ENCODE measurements around the gene PPP1R8. TPM values are rescaled to one million over a fixed set of nuclear protein-coding genes. Genes with fewer than 3 reads are reported as not detected.
"Not testable (repeated sequence)": the region's sequence is repeated elsewhere in the genome, so short reads cannot be mapped to it uniquely, and the experiment has no call there.

PPP1R8 gene
- total and polyA plus RNA-seq, 8 donors = 0.58 to 40.0 (median 22.3) TPM

GRCh38 chr1:27856561-27857343 lies 26.2 kb downstream of the PPP1R8 start:
- TF ChIP-seq EP300 (IDR thresholded peaks at IDR 0.05) = no peak
- TF ChIP-seq POLR2AphosphoS5 (IDR thresholded peaks at IDR 0.05) = no peak
- no peak for TF ChIP-seq CTCF (IDR thresholded peaks at IDR 0.05)
- TF ChIP-seq POLR2A (IDR thresholded peaks at IDR 0.05) = no peak

GRCh38 chr1:27857552-27857951 lies 27.0 kb downstream of the PPP1R8 start:
- H3K27me3 ChIP-seq; H3K36me3 ChIP-seq; intact Hi-C loops (cut with DNase I; ENCODE audit: low total_unique reads); H3K4me3 ChIP-seq; H3K27ac ChIP-seq; H3K9me3 ChIP-seq; DNase-seq: not testable (repeated sequence)
- H3K4me1 ChIP-seq = peaks cover 0 to 13% (median 3%) of the 10 kb centered on the region in 4 donors
- 78 to 84% (median 81%) methylated on average over 11 of the region's 11 CpGs for WGBS, 5 donors

More at GRCh38 chr1:27856561-27857343, 26.2 kb downstream of the PPP1R8 start:
- DNase-seq = no peak
- H3K4me1 ChIP-seq = peaks cover 0 to 11% (median 3%) of the 10 kb centered on the region in 4 donors
- intact Hi-C loops (cut with DNase I; ENCODE audit: low total_unique reads) = no loop called here
- WGBS, 5 donors = 68 to 79% (median 75%) methylated on average over 12 of the region's 12 CpGs
- no peak overlapping the region for H3K4me3 ChIP-seq
- H3K27ac ChIP-seq = no peak overlapping the region
- no peaks in the 10 kb centered on the region for H3K9me3 ChIP-seq
- H3K36me3 ChIP-seq = peaks cover 2 to 3% (median 3%) of the 10 kb centered on the region in 4 donors
- no peaks in the 10 kb centered on the region for H3K27me3 ChIP-seq

- no peaks in the 10 kb centered on the region for H3K36me3 ChIP-seq
- no peaks in the 10 kb centered on the region for H3K27me3 ChIP-seq
- intact Hi-C loops (cut with DNase I; ENCODE audit: low total_unique reads) = no loop called here
- H3K27ac ChIP-seq = peak overlapping the region in 1 of 5 donors; percentile 5
- no peaks in the 10 kb centered on the region for H3K9me3 ChIP-seq
- H3K4me1 ChIP-seq = peaks cover 0 to 18% (median 3%) of the 10 kb centered on the region in 4 donors
- H3K4me3 ChIP-seq = no peak overlapping the region
- TF ChIP-seq CTCF (IDR thresholded peaks at IDR 0.05) = peak in 6 of 7 experiments; percentile 89 to 98 (median 96)
- peak in 1 of 3 donors; percentile 75 for TF ChIP-seq POLR2AphosphoS5 (IDR thresholded peaks at IDR 0.05)
- TF ChIP-seq EP300 (IDR thresholded peaks at IDR 0.05) = no peak
- WGBS, 5 donors = 32 to 45% (median 37%) methylated on average over 7 to 10 of the region's 10 CpGs
- DNase-seq = peak; percentile 90 to 91
Observed at GRCh38 chr1:27858072-27858948, 27.7 kb downstream of the PPP1R8 start.

- intact Hi-C loops (cut with DNase I; ENCODE audit: low total_unique reads) = no loop called here
- no peak overlapping the region for H3K27ac ChIP-seq
- H3K9me3 ChIP-seq = no peaks in the 10 kb centered on the region
- WGBS, 5 donors = 85 to 91% (median 86%) methylated on average over 13 to 14 of the region's 14 CpGs
- H3K4me3 ChIP-seq = no peak overlapping the region
- peaks cover 0 to 18% (median 3%) of the 10 kb centered on the region in 4 donors for H3K4me1 ChIP-seq
- H3K27me3 ChIP-seq = no peaks in the 10 kb centered on the region
- no peaks in the 10 kb centered on the region for H3K36me3 ChIP-seq
- DNase-seq = no peak
- TF ChIP-seq POLR2A (IDR thresholded peaks at IDR 0.05) (no peak), POLR2AphosphoS5 (IDR thresholded peaks at IDR 0.05) (no peak), CTCF (IDR thresholded peaks at IDR 0.05) (no peak)
Observed at GRCh38 chr1:27858949-27859576, 28.5 kb downstream of the PPP1R8 start.

Data from stomach (tissue), 9 donors.